PFSK-1 (cell line): Measurements from ENCODE around the gene HS3ST3A1.

Source experiments
- FOXP2 ChIP-seq: optimal IDR thresholded peaks from 2 replicates; pipeline ENCODE3; 2011; ENCODE audit warnings: borderline replicate concordance, control low read depth, inconsistent platforms; ENCODE audit not compliant: insufficient read depth; ENCODE audit errors: extremely low read length, extremely low read depth
- POLR2AphosphoS5 ChIP-seq: IDR thresholded peaks from 2 replicates; pipeline ENCODE4 v1.6.1; 2012; ENCODE audit warnings: low read depth, mild to moderate bottlenecking, control low read depth, low read length, moderate library complexity
- SIN3A ChIP-seq: IDR thresholded peaks from 2 replicates; pipeline ENCODE4 v1.6.1; 2012; ENCODE audit warnings: mild to moderate bottlenecking, low read length, moderate library complexity, borderline replicate concordance; ENCODE audit not compliant: insufficient read depth
- TAF1 ChIP-seq: IDR thresholded peaks from 2 replicates; pipeline ENCODE4 v1.6.1; 2012; ENCODE audit warnings: low read length, control low read depth, borderline replicate concordance; ENCODE audit not compliant: insufficient read depth
- TF ChIP-seq, protein P1 (sequence below), 2 experiments: IDR thresholded peaks; 2 replicates each; pipeline versions ENCODE4 v1.6.1 to v1.8.0; 2011 to 2012; ENCODE audit warnings: low read depth in 2 of 2, low read length in 2 of 2, control low read depth in 1 of 2, inconsistent platforms in 1 of 2, mild to moderate bottlenecking in 1 of 2, moderate library complexity in 1 of 2; ENCODE audit not compliant: insufficient read depth in 1 of 2

HS3ST3A1 gene

DNA sequence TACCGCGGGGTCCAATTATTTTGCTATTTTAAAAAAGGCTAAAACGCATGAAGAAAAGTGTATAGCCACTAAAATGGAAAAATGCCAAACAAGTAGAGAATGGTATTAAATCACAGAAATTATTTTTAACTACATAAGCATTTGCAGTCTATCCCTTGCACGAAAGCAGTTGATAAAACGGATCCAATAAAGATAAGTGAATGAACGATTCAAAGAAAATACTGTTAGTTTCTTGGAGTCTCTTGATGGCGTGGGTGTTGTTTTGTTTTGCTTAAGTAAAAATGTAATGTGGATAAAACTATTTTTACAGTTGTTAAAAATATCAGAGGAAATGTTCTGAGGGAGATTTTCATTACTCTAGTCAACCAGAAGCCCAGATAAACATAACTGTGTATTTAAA lies 9.3 kb downstream of the HS3ST3A1 start:
- TF ChIP-seq TAF1 (no peak), POLR2AphosphoS5 (no peak), SIN3A (no peak), FOXP2 (no peak)
- TF ChIP-seq, protein P1, sequence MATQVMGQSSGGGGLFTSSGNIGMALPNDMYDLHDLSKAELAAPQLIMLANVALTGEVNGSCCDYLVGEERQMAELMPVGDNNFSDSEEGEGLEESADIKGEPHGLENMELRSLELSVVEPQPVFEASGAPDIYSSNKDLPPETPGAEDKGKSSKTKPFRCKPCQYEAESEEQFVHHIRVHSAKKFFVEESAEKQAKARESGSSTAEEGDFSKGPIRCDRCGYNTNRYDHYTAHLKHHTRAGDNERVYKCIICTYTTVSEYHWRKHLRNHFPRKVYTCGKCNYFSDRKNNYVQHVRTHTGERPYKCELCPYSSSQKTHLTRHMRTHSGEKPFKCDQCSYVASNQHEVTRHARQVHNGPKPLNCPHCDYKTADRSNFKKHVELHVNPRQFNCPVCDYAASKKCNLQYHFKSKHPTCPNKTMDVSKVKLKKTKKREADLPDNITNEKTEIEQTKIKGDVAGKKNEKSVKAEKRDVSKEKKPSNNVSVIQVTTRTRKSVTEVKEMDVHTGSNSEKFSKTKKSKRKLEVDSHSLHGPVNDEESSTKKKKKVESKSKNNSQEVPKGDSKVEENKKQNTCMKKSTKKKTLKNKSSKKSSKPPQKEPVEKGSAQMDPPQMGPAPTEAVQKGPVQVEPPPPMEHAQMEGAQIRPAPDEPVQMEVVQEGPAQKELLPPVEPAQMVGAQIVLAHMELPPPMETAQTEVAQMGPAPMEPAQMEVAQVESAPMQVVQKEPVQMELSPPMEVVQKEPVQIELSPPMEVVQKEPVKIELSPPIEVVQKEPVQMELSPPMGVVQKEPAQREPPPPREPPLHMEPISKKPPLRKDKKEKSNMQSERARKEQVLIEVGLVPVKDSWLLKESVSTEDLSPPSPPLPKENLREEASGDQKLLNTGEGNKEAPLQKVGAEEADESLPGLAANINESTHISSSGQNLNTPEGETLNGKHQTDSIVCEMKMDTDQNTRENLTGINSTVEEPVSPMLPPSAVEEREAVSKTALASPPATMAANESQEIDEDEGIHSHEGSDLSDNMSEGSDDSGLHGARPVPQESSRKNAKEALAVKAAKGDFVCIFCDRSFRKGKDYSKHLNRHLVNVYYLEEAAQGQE (IDR thresholded peaks at IDR 0.05; ENCODE audit: insufficient read depth in 1 of 2, low read depth in 2 of 2, low read length in 2 of 2) = no peak

GRCh38 chr17:13590441-13590840 lies 11.3 kb downstream of the HS3ST3A1 start:
- TF ChIP-seq TAF1 (no peak), SIN3A (no peak), FOXP2 (no peak), POLR2AphosphoS5 (no peak)
- TF ChIP-seq, protein P1 (IDR thresholded peaks at IDR 0.05; ENCODE audit: insufficient read depth in 1 of 2, low read depth in 2 of 2, low read length in 2 of 2) = no peak

GRCh38 chr17:13589658-13590057 lies 12.1 kb downstream of the HS3ST3A1 start:
- TF ChIP-seq FOXP2 = no peak
- TF ChIP-seq, protein P1 (IDR thresholded peaks at IDR 0.05; ENCODE audit: insufficient read depth in 1 of 2, low read depth in 2 of 2, low read length in 2 of 2) = no peak
- no peak for TF ChIP-seq SIN3A
- no peak for TF ChIP-seq TAF1
- TF ChIP-seq POLR2AphosphoS5 = no peak

- TF ChIP-seq FOXP2 (no peak), SIN3A (no peak), POLR2AphosphoS5 (no peak)
- TF ChIP-seq, protein P1 (IDR thresholded peaks at IDR 0.05; ENCODE audit: insufficient read depth in 1 of 2, low read depth in 2 of 2, low read length in 2 of 2) = no peak
Measured at GRCh38 chr17:13587487-13588338, 14.0 kb downstream of the HS3ST3A1 start.
